ENCODE results near the gene UQCC3.
A peak's percentile ranks its signal among the peaks of the same experiment; 100 is the strongest.

Gene UQCC3

GRCh38 chr11:62680825-62681240, 9.4 kb downstream of the UQCC3 start:
- H3K27ac ChIP-seq: no peak overlapping the region
- peak; percentile 59 for TF ChIP-seq CTCF (conservative IDR thresholded peaks at IDR 0.05; ENCODE audit: low read depth, low read length)
- no peaks in the 10 kb centered on the region for H4K20me1 ChIP-seq (ENCODE audit: insufficient read depth)
- H3K9ac ChIP-seq: no peak overlapping the region
- peaks cover 15% of the 10 kb centered on the region for H3K79me2 ChIP-seq (ENCODE audit: insufficient read depth, low read depth)
- peak overlapping the region; percentile 39; the same call in 1 of the 2 replicates for H2AFZ ChIP-seq (ENCODE audit: low read depth)
- H3K4me1 ChIP-seq (ENCODE audit: low read depth, poor library complexity, severe bottlenecking): peaks cover 22% of the 10 kb centered on the region
- no peaks in the 10 kb centered on the region for H3K27me3 ChIP-seq (ENCODE audit: insufficient read depth, low read depth)
- no peak overlapping the region for H3K4me3 ChIP-seq (IDR thresholded peaks at IDR 0.05; ENCODE audit: insufficient read depth, low read depth, low read length)
- no peak overlapping the region for H3K4me2 ChIP-seq
- no peaks in the 10 kb centered on the region for H3K36me3 ChIP-seq (ENCODE audit: insufficient read depth)

GRCh38 chr11:62682518-62682917, 11.0 kb downstream of the UQCC3 start:
- Histone ChIP-seq H3K4me2 (no peak overlapping the region), H3K4me3 (IDR thresholded peaks at IDR 0.05; ENCODE audit: insufficient read depth, low read depth, low read length) (no peak overlapping the region), H2AFZ (ENCODE audit: low read depth) (no peak overlapping the region), H3K79me2 (ENCODE audit: insufficient read depth, low read depth) (peaks cover 13% of the 10 kb centered on the region), H3K4me1 (ENCODE audit: low read depth, poor library complexity, severe bottlenecking) (peaks cover 14% of the 10 kb centered on the region), H3K9ac (no peak overlapping the region), H3K27me3 (ENCODE audit: insufficient read depth, low read depth) (no peaks in the 10 kb centered on the region), H3K27ac (no peak overlapping the region), H3K36me3 (ENCODE audit: insufficient read depth) (no peaks in the 10 kb centered on the region), H4K20me1 (ENCODE audit: insufficient read depth) (no peaks in the 10 kb centered on the region)
- TF ChIP-seq CTCF (conservative IDR thresholded peaks at IDR 0.05; ENCODE audit: low read depth, low read length): no peak

GRCh38 chr11:62687508-62688396, 16.3 kb downstream of the UQCC3 start:
- no peaks in the 10 kb centered on the region for H3K4me1 ChIP-seq (ENCODE audit: low read depth, poor library complexity, severe bottlenecking)
- H3K79me2 ChIP-seq (ENCODE audit: insufficient read depth, low read depth): no peaks in the 10 kb centered on the region
- H2AFZ ChIP-seq (ENCODE audit: low read depth): no peak overlapping the region
- H3K4me2 ChIP-seq: no peak overlapping the region
- H3K4me3 ChIP-seq (IDR thresholded peaks at IDR 0.05; ENCODE audit: insufficient read depth, low read depth, low read length): no peak overlapping the region
- no peak for TF ChIP-seq CTCF (conservative IDR thresholded peaks at IDR 0.05; ENCODE audit: low read depth, low read length)
- H3K36me3 ChIP-seq (ENCODE audit: insufficient read depth): no peaks in the 10 kb centered on the region
- H4K20me1 ChIP-seq (ENCODE audit: insufficient read depth): no peaks in the 10 kb centered on the region
- H3K9ac ChIP-seq: no peak overlapping the region
- no peak overlapping the region for H3K27ac ChIP-seq
- no peaks in the 10 kb centered on the region for H3K27me3 ChIP-seq (ENCODE audit: insufficient read depth, low read depth)

GRCh38 chr11:62688491-62688890, 17.0 kb downstream of the UQCC3 start:
- no peak overlapping the region for H3K9ac ChIP-seq

More at GRCh38 chr11:62688491-62688890, 17.0 kb downstream of the UQCC3 start:
- no peak overlapping the region for H3K27ac ChIP-seq
- H3K36me3 ChIP-seq (ENCODE audit: insufficient read depth): no peaks in the 10 kb centered on the region
- H3K4me3 ChIP-seq (IDR thresholded peaks at IDR 0.05; ENCODE audit: insufficient read depth, low read depth, low read length): no peak overlapping the region
- no peak for TF ChIP-seq CTCF (conservative IDR thresholded peaks at IDR 0.05; ENCODE audit: low read depth, low read length)
- H4K20me1 ChIP-seq (ENCODE audit: insufficient read depth): no peaks in the 10 kb centered on the region
- H3K79me2 ChIP-seq (ENCODE audit: insufficient read depth, low read depth): no peaks in the 10 kb centered on the region
- no peak overlapping the region for H3K4me2 ChIP-seq
- no peaks in the 10 kb centered on the region for H3K4me1 ChIP-seq (ENCODE audit: low read depth, poor library complexity, severe bottlenecking)
- no peak overlapping the region for H2AFZ ChIP-seq (ENCODE audit: low read depth)
- no peaks in the 10 kb centered on the region for H3K27me3 ChIP-seq (ENCODE audit: insufficient read depth, low read depth)

Data from KMS-11 (cell line).